ENCODE data around the gene COG6.

COG6 gene

GRCh38 chr13:39770221-39771090, 115.0 kb downstream of the COG6 start:
- DNase-seq, result no peak

GRCh38 chr13:39773833-39774232, 118.4 kb downstream of the COG6 start:
- DNase-seq, result no peak

- no peak for DNase-seq
These were observed 121.0 kb downstream of the COG6 start for GRCh38 chr13:39776439-39776838.

- no peak for DNase-seq
These were observed 121.6 kb downstream of the COG6 start for GRCh38 chr13:39777021-39777420.

GRCh38 chr13:39777527-39778061, 122.1 kb downstream of the COG6 start:
- peak; percentile 40 for DNase-seq

GRCh38 chr13:39779337-39780265, 124.1 kb downstream of the COG6 start:
- no peak for DNase-seq

GRCh38 chr13:39780711-39781110, 125.2 kb downstream of the COG6 start:
- DNase-seq, result no peak

- no peak for DNase-seq
These were observed 125.9 kb downstream of the COG6 start for GRCh38 chr13:39781381-39781780.

GRCh38 chr13:39783051-39783450, 127.6 kb downstream of the COG6 start:
- DNase-seq, result no peak

- DNase-seq, result no peak
These were observed 128.9 kb downstream of the COG6 start for GRCh38 chr13:39784347-39784746.

- DNase-seq, result no peak
These were observed 130.6 kb downstream of the COG6 start for GRCh38 chr13:39786091-39786490.

GRCh38 chr13:39787086-39787487, 131.6 kb downstream of the COG6 start:
- DNase-seq, result no peak

GRCh38 chr13:39788102-39788501, 132.6 kb downstream of the COG6 start:
- DNase-seq, result no peak

GRCh38 chr13:39789451-39789850, 134.0 kb downstream of the COG6 start:
- no peak for DNase-seq
